Measurements from ENCODE around the gene ACP4.
"Not testable (repeated sequence)": the region's sequence is repeated elsewhere in the genome, so short reads cannot be mapped to it uniquely, and the experiment has no call there.

Gene ACP4, protein sequence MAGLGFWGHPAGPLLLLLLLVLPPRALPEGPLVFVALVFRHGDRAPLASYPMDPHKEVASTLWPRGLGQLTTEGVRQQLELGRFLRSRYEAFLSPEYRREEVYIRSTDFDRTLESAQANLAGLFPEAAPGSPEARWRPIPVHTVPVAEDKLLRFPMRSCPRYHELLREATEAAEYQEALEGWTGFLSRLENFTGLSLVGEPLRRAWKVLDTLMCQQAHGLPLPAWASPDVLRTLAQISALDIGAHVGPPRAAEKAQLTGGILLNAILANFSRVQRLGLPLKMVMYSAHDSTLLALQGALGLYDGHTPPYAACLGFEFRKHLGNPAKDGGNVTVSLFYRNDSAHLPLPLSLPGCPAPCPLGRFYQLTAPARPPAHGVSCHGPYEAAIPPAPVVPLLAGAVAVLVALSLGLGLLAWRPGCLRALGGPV

GRCh38 chr19:50790396-50790795 is at the start of gene ACP4:
ACP4 (plus strand) TSS chr19:50790415; CDS start chr19:50790415, 0 bp downstream.
- DNase-seq: no peak

GRCh38 chr19:50741179-50741933 is 48.9 kb upstream of the ACP4 start:
- DNase-seq: no peak

- DNase-seq: no peak
These were observed 46.7 kb upstream of the ACP4 start for GRCh38 chr19:50743537-50743936.

- DNase-seq: no peak
These were observed 45.0 kb upstream of the ACP4 start for GRCh38 chr19:50745221-50745620.

- not testable (repeated sequence) for DNase-seq
These were observed 43.1 kb upstream of the ACP4 start for GRCh38 chr19:50747141-50747540.

DNA sequence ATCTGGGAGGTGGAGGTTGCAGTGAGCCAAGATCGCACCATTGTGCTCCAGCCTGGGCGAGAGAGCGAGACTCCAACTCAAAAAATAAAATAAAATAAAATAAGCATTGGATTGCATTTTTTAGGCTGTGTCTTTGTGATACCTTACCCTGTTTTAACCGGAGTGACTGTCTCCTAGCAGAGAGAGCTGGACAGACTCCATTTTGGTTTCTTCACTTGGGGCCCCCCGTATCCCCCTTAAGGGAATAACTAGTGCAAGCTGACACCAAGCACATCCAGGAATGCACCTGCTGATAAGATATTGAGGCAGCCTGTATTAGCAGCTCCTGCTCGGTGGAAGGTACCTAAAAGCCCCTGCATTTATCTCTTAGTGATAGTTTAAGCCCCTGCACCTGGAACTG is 40.7 kb upstream of the ACP4 start:
- DNase-seq: no peak

GRCh38 chr19:50750010-50750409 is 40.2 kb upstream of the ACP4 start:
- peak; percentile 4 for DNase-seq

GRCh38 chr19:50753879-50754278 is 36.3 kb upstream of the ACP4 start:
- DNase-seq: no peak

DNA sequence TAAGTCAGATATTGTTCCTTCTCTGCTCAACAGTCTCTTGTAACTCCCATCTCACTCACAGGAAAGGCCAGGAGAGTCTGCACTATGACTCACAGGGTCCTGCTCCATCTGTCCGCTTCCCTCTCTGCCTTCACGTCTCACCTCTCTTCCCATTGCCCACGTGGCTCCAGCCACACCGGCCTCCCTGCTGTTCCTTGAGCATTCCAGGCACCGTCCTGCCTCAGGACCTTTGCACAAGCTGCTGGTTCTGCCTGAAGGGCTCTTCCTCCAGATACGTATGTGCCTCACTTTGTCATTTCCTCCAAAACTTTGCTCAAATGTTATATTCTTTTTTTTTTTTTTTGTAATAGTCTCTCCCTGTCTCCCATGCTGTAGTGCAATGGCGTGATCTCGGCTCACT is 34.0 kb upstream of the ACP4 start:
- DNase-seq: not testable (repeated sequence)

DNA sequence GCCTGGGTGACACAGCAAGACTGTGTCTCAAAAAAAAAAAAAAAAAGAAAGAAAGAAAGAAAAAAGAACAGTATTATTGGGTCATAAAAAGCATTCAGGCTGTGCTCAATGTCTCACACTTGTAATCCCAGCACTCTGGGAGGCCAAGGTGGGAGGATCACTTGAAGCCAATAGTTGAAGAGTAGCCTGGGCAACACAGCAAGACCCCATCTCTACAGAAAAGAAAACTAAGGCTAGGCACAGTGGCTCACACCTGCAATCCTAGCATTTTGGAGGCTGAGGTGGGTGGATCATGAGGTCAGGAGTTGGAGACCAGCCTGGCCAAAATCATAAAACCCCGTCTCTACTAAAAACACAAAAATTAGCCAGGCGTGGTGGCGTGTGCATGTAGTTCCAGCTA is 32.6 kb upstream of the ACP4 start:
- not testable (repeated sequence) for DNase-seq

DNA sequence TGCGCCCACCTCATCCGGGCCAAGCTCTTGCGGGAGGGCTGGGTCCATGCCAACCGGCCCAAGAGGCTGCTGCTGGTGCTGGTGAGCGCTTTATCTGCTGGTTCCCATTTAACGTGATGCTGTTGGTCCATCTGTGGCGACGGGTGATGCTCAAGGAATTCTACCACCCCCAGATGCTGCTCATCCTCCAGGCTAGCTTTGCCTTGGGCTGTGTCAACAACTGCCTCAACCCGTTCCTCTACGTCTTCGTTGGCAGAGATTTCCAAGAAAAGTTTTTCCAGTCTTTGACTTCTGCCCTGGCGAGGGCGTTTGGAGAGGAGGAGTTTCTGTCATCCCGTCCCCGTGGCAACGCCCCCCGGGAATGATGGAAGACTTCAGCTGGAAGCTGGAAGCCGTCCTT is 31.1 kb upstream of the ACP4 start:
- not testable (repeated sequence) for DNase-seq

- DNase-seq: peak; percentile 71
These were observed 30.3 kb upstream of the ACP4 start for GRCh38 chr19:50759886-50760285.

GRCh38 chr19:50761501-50761900 is 28.7 kb upstream of the ACP4 start:
- DNase-seq: not testable (repeated sequence)

DNA sequence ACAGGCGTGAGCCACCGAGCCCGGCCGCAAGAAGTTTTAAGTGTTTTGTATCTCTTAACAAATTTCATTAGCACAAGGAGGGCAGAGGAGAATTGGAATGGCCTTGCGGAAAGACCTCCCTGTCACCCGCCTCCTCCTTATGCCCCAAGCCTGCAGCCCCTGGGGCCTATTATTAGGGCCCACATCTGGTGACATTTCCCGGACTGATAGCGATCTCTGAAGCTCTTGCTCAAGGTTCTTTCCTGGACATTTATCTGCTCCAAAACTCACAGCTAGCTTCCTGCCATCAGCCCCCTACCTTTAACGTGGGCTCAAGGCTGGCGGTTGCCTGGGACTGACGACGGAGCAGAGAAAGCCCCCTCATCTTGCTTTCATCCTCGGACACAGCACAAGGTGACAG is 26.7 kb upstream of the ACP4 start:
- not testable (repeated sequence) for DNase-seq

DNA sequence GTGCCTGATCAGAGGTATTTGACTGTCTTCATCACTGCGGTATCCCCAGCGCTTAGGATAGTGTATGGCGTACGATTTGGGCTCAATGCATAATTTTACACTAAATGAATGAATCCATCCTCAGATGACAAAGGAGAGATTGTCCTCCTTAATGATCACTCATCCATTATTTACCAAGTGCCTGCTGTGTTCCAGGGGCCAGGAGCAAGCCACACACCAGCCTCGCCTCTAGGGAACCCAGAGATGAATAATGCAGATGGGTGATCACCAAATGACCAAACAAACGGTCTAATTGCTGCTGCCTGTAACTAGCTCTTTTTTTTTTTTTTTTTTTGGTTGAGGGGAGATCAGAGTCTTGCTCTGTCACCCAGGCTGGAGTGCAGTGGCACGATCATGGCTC is 25.8 kb upstream of the ACP4 start:
- DNase-seq: no peak

- DNase-seq: not testable (repeated sequence)
These were observed 23.5 kb upstream of the ACP4 start for GRCh38 chr19:50766746-50767145.

- DNase-seq: not testable (repeated sequence)
These were observed 23.0 kb upstream of the ACP4 start for GRCh38 chr19:50767263-50767662.

- DNase-seq: no peak
These were observed 21.9 kb upstream of the ACP4 start for GRCh38 chr19:50768277-50768676.

DNA sequence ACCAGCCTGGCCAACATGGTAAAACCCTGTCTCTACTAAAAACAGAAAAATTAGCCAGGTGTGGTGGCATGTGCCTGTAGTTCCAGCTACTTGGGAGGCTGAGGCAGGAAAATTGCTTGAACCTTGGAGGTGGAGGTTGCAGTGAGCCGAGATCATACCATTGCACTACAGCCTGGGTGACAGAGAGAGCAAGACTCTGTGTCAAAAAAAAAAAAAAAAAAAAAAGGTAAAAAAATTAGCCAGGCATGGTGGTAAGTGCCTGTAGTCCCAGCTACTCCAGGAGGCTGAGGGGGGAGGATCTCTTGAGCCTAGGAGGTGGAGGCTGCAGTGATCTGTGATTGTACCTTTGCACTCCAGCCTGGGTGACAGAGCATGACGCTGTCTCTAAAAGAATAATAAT is 20.1 kb upstream of the ACP4 start, which contains the start of gene GPR32:
Gene GPR32, plus strand, starts transcription at position 301 of the 400 bp plus-strand sequence. CDS start 137 bp downstream, outside the sequence.
- DNase-seq: not testable (repeated sequence)

- no peak for DNase-seq
These were observed 19.3 kb upstream of the ACP4 start for GRCh38 chr19:50770888-50771287.

DNA sequence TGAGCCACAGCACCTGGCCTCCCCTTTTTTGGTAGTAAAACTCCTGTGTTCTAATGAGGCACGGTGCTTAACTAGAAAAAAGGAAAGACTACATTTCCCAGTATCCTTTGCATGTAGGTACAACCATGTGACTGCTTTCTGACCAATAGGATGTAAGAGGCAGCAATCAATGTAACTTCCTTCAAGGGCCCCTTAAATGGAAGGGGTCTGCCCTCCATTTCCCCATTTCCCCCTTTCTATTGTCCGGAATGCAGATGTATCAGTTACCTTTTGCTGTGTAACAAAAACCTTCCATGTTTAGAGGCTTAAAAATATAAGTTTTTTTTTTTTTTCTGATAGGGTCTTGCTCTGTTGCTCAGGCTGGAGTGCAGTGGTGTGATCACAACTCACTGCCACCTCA is 17.7 kb upstream of the ACP4 start:
- DNase-seq: peak; percentile 53

- DNase-seq: not testable (repeated sequence)
These were observed 17.3 kb upstream of the ACP4 start for GRCh38 chr19:50772912-50773311.

DNA sequence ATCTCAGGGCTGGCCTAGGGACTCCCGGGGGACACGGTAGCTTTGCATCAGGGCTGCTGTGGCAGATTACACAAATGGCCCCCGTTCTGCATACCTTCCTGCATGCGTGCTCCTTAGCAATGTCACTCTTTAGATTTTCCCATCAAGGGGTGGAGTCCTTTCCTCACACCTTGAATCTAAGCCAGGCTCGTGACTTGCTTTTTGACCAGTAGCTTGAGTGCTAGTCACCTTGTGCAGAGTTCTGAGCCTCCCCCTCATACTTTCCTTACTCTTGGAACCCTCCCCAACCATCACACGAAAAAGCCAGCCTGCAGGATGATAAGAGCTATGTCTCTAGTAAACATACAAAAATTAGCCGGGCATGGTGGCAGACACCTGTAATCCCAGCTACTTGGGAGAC is 16.8 kb upstream of the ACP4 start:
- not testable (repeated sequence) for DNase-seq

GRCh38 chr19:50776131-50776530 is 14.1 kb upstream of the ACP4 start:
- DNase-seq: no peak

Data from NCI-H2171 treated with DMSO at 0.1 percent for 48 hours (cell line).